Hepatocyte (in vitro differentiated cells): ENCODE data around the gene STIM2.

Source experiments
- CTCF ChIP-seq: fragments of 200-600 bp; sonication (generic); IDR thresholded peaks from 2 replicates; pipeline ENCODE4 v1.5.1; 2016; ENCODE audit warnings: antibody characterized with exemption, mild to moderate bottlenecking; ENCODE audit not compliant: poor library complexity
- EZH2 ChIP-seq: fragments of 200-600 bp; sonication (generic); IDR thresholded peaks from 2 replicates; pipeline ENCODE4 v1.6.1; 2016; ENCODE audit warnings: antibody characterized with exemption, mild to moderate bottlenecking, borderline replicate concordance

DNA sequence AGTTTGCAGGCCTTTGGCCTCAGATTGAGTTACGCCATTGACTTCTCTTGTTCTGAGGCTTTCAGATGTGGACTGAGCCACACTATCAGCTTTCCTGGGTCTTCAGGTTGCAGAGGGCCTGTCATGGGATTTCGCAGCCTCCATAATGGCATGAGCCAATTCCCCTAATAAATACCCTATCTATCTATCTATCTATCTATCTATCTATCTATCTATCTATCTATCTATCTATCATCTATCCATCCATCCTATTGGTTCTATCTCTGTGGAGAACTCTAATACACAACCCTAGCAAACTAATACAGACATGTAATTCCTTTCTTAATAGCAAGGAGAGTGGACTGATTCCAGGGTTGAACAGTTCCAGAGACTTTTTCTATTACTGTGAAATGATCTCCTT, 9.5 kb upstream of the STIM2 start:
- TF ChIP-seq CTCF (no peak), EZH2 (no peak)
